ENCODE measurements around the gene CNN1. TPM values are rescaled to one million over a fixed set of nuclear protein-coding genes. Genes with fewer than 3 reads are reported as not detected.

The CNN1 gene
- total RNA-seq, result 1,000 to 10,000 TPM in 1 of 4 donors, 100 to 1,000 TPM in 3; 267 to 1,727 (median 599) TPM

DNA sequence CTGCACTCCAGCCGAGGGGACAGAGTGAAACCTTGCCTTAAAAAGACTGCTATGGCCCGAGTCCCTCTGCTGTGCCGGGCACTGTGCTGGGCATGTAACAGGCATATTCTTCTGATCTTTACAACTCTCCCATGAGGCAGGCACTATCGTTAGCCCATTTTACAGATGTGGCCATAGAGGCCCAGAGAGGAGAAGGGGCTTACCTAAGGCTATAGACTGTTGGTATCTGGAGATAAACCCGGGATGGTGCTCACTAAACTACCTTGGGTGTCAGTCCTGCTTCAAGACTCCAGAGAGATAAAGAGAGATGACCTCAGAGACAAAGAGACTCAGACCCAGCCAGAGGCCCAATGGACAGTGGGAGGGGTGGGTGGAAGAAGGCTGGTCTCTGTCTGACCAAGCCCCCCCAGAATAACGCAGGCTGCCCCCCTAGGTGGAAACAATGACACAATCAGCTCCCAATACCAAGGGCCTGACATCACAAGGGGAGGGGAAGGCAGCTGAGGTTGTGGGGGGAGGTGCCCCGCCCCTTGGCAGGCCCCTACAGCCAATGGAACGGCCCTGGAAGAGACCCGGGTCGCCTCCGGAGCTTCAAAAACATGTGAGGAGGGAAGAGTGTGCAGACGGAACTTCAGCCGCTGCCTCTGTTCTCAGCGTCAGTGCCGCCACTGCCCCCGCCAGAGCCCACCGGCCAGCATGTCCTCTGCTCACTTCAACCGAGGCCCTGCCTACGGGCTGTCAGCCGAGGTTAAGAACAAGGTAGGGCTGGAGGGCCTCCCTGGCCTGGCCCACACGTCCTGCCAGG is at the start of gene CNN1:
Gene CNN1 (plus strand): TSS at position 620 of the 805 bp plus-strand sequence. CDS start 77 bp downstream, at position 697.
- Histone ChIP-seq H3K4me3 (peak within 1 kb of the TSS; percentile 50 to 94), H3K27me3 (no peaks in the 10 kb centered on the region), H3K27ac (peak within 1 kb of the TSS; percentile 98 to 100), H3K4me1 (no peaks in the 10 kb centered on the region), H3K36me3 (no peaks in the 10 kb centered on the region), H3K9me3 (no peaks in the 10 kb centered on the region)
- TF ChIP-seq POLR2A (IDR thresholded peaks at IDR 0.05), result peak; percentile 95 to 96
- TF ChIP-seq, protein P1, sequence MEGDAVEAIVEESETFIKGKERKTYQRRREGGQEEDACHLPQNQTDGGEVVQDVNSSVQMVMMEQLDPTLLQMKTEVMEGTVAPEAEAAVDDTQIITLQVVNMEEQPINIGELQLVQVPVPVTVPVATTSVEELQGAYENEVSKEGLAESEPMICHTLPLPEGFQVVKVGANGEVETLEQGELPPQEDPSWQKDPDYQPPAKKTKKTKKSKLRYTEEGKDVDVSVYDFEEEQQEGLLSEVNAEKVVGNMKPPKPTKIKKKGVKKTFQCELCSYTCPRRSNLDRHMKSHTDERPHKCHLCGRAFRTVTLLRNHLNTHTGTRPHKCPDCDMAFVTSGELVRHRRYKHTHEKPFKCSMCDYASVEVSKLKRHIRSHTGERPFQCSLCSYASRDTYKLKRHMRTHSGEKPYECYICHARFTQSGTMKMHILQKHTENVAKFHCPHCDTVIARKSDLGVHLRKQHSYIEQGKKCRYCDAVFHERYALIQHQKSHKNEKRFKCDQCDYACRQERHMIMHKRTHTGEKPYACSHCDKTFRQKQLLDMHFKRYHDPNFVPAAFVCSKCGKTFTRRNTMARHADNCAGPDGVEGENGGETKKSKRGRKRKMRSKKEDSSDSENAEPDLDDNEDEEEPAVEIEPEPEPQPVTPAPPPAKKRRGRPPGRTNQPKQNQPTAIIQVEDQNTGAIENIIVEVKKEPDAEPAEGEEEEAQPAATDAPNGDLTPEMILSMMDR (IDR thresholded peaks at IDR 0.05), result peak in 1 of 4 experiments; percentile 4
- intact Hi-C loops (cut with DNase I; ENCODE audit: low total_unique reads), result no loop called here
- DNase-seq, result peak; percentile 94 to 97

DNA sequence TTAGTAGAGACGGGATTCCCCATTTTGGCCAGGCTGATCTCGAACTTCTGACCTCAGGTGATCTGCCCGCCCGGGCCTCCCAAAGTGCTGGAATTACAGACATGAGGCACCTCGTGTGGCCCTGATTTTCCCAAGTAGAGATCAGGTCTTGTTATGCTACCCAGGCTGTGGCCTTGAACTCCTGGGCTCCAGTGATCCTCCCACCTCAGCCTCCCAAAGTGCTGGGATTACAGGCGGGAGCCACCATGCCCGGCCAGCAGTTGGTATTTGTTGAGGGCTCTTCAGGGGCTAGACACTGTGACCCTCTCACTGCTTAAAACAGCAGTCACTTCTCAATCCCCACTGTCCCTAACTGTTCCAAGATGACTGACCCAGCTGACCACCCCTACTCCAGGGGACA is 49.3 kb upstream of the CNN1 start:
- no peak overlapping the region for H3K27ac ChIP-seq
- H3K27me3 ChIP-seq, result no peaks in the 10 kb centered on the region
- H3K4me3 ChIP-seq, result no peak overlapping the region
- DNase-seq, result no peak
- no peak for TF ChIP-seq POLR2A (IDR thresholded peaks at IDR 0.05)
- TF ChIP-seq, protein P1 (IDR thresholded peaks at IDR 0.05), result no peak
- intact Hi-C loops (cut with DNase I; ENCODE audit: low total_unique reads), result loop anchor here (10.0 kb wide), 1 partner anchor 95 kb away; no protein-coding TSS in a partner anchor
- H3K36me3 ChIP-seq, result no peaks in the 10 kb centered on the region
- H3K9me3 ChIP-seq, result no peaks in the 10 kb centered on the region
- no peaks in the 10 kb centered on the region for H3K4me1 ChIP-seq

DNA sequence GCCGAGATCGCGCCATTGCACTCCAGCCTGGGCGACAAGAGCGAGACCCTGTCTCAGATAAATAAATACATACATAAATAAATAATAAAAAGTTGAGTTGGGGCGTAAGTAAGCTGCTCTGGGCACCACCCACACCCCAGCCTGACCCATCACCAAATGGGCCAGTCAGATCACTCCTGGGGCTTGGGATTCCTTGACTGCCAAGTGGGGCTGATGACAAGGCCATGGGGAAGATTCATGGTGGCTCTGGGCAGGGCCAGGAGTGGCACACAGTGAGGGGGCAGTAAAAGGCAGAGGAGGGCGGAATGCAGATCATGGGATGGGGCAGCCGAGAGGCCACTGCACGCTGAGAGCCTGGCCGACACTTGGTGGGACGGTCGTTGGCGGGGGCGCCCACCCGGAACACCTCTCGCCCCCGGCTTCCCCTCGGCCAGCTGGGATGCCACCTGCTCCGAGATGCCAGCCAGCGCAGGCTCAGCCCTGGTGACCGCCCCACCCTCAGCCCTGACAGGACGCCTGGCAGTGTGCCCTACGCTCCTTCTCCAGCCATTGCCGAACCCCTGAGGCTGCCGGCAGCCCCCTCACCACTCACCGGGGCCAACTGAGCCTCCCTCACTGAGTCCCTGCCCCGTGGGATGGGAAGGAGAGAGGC is 43.9 kb upstream of the CNN1 start:
- no peaks in the 10 kb centered on the region for H3K27me3 ChIP-seq
- intact Hi-C loops (cut with DNase I; ENCODE audit: low total_unique reads), result no loop called here
- H3K4me3 ChIP-seq, result no peak overlapping the region
- H3K9me3 ChIP-seq, result no peaks in the 10 kb centered on the region
- no peak for DNase-seq
- no peak overlapping the region for H3K27ac ChIP-seq
- no peaks in the 10 kb centered on the region for H3K36me3 ChIP-seq
- TF ChIP-seq, protein P1 (IDR thresholded peaks at IDR 0.05), result no peak
- no peak for TF ChIP-seq POLR2A (IDR thresholded peaks at IDR 0.05)
- H3K4me1 ChIP-seq, result no peaks in the 10 kb centered on the region

DNA sequence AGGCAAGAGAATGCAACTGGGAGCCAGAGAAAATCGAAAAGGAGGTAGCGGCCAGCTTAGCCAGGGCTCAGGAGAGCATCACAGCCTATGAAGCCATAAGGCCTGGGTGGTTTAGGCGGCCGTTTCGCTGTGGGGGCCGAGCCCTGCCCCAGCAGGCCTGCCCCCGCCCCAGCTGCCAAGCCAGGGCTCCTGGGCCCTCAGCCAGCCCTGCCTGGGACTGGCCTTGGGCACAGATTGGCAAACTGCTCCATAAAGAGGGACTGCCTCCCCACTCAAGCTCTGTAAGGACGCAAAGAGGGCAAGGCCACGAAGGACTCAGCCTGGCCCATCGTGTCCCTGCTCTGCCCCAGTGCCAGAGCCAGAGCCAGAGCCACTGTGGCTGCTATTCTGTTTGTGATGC is 43.2 kb upstream of the CNN1 start:
- Histone ChIP-seq H3K27me3 (no peaks in the 10 kb centered on the region), H3K36me3 (no peaks in the 10 kb centered on the region), H3K4me1 (no peaks in the 10 kb centered on the region), H3K4me3 (no peak overlapping the region), H3K9me3 (no peaks in the 10 kb centered on the region), H3K27ac (no peak overlapping the region)
- intact Hi-C loops (cut with DNase I; ENCODE audit: low total_unique reads), result no loop called here
- TF ChIP-seq, protein P1 (IDR thresholded peaks at IDR 0.05), result no peak
- TF ChIP-seq POLR2A (IDR thresholded peaks at IDR 0.05), result no peak
- DNase-seq, result no peak

DNA sequence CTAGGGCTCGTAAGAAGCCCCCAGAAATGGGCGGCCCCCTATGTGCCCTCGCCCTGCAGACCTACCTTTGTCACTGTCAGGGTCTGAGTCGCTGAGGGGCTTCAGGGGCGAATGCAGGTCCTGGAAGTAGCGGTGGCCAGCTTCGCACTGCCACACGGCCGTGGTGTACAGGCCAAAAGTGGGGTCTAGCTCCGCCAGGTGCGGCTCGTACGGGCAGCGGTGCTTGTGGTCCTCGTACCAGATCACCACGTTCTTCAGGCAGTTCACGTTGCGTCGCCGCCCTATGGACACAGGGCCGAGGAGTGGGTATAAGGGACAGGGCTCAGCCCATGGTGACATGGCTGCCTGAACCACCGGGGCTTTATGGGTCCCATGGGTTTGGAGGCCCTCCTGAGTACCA is 42.8 kb upstream of the CNN1 start:
- H3K36me3 ChIP-seq, result no peaks in the 10 kb centered on the region
- H3K4me3 ChIP-seq, result no peak overlapping the region
- intact Hi-C loops (cut with DNase I; ENCODE audit: low total_unique reads), result no loop called here
- H3K27ac ChIP-seq, result no peak overlapping the region
- TF ChIP-seq, protein P1 (IDR thresholded peaks at IDR 0.05), result no peak
- no peak for TF ChIP-seq POLR2A (IDR thresholded peaks at IDR 0.05)
- H3K9me3 ChIP-seq, result no peaks in the 10 kb centered on the region
- no peaks in the 10 kb centered on the region for H3K4me1 ChIP-seq
- H3K27me3 ChIP-seq, result no peaks in the 10 kb centered on the region
- DNase-seq, result no peak
